Stimulated activated effector memory CD8-positive, alpha-beta T cell treated with anti-CD3 and anti-CD28 coated beads, Interleukin-12 subunit alpha, Interleukin-12 subunit beta, amount 100 ng/mL, for 72 hours (primary cell): Measurements from ENCODE around the gene UACA.
"Not testable (repeated sequence)": the region's sequence is repeated elsewhere in the genome, so short reads cannot be mapped to it uniquely, and the experiment has no call there.

Experiments used
- ATAC-seq: fragments of 150-1000 bp; cut with Tn5 transposase; 2 replicates; pipeline ENCODE4 v1.10.0; 2021
- DNase-seq, 2 donors: peaks; one replicate each; pipeline ENCODE4 v3.0.0; 2021 to 2022; ENCODE audit warnings: low spot score in 2 of 2
- H3K27ac Mint-ChIP-seq: one replicate; pipeline ENCODE4 v1.8.0; 2022; ENCODE audit warnings: mild to moderate bottlenecking, mixed read lengths
- H3K36me3 Mint-ChIP-seq: one replicate; pipeline ENCODE4 v1.8.0; 2022; ENCODE audit warnings: mild to moderate bottlenecking, mixed read lengths
- H3K4me1 Mint-ChIP-seq: one replicate; pipeline ENCODE4 v1.8.0; 2022; ENCODE audit warnings: mixed read lengths
- H3K4me3 Mint-ChIP-seq: one replicate; pipeline ENCODE4 v1.8.0; 2022; ENCODE audit warnings: mild to moderate bottlenecking, mixed read lengths
- H3K9me3 Mint-ChIP-seq: one replicate; pipeline ENCODE4 v1.8.0; 2022; ENCODE audit warnings: mixed read lengths

The UACA gene

GRCh38 chr15:70763120-70763949, at the start of gene UACA:
UACA (minus strand) TSS chr15:70763558; CDS start chr15:70763407, 151 bp downstream.
- Mint-ChIP-seq H3K9me3 (no peaks in the 10 kb centered on the region), H3K4me3 (peak within 1 kb of the TSS; percentile 74), H3K36me3 (no peaks in the 10 kb centered on the region), H3K27ac (no peak within 1 kb of the TSS), H3K4me1 (peaks cover 13% of the 10 kb centered on the region)
- DNase-seq: peak; percentile 49 to 86
- peak; percentile 96 for ATAC-seq

GRCh38 chr15:70812827-70813364, 49.5 kb upstream of the UACA start:
- Mint-ChIP-seq H3K9me3 (no peaks in the 10 kb centered on the region), H3K36me3 (no peaks in the 10 kb centered on the region), H3K27ac (no peak overlapping the region), H3K4me1 (peaks cover 6% of the 10 kb centered on the region), H3K4me3 (no peak overlapping the region)
- no peak for ATAC-seq
- DNase-seq: no peak

GRCh38 chr15:70810916-70811578, 47.7 kb upstream of the UACA start:
- ATAC-seq (peak; percentile 24), DNase-seq (no peak)
- Mint-ChIP-seq H3K4me3 (no peak overlapping the region), H3K36me3 (no peaks in the 10 kb centered on the region), H3K4me1 (peaks cover 6% of the 10 kb centered on the region), H3K9me3 (no peaks in the 10 kb centered on the region), H3K27ac (no peak overlapping the region)

GRCh38 chr15:70806992-70807712, 43.8 kb upstream of the UACA start:
- ATAC-seq (no peak), DNase-seq (no peak)
- Mint-ChIP-seq H3K4me3 (no peak overlapping the region), H3K4me1 (peaks cover 4% of the 10 kb centered on the region), H3K27ac (no peak overlapping the region), H3K36me3 (no peaks in the 10 kb centered on the region), H3K9me3 (no peaks in the 10 kb centered on the region)

- H3K36me3 Mint-ChIP-seq, H3K9me3 Mint-ChIP-seq, ATAC-seq, H3K4me1 Mint-ChIP-seq, H3K4me3 Mint-ChIP-seq, DNase-seq, H3K27ac Mint-ChIP-seq: not testable (repeated sequence)
These were observed 41.0 kb upstream of the UACA start for GRCh38 chr15:70804388-70804787.

- ATAC-seq: no peak
- Mint-ChIP-seq H3K9me3 (no peaks in the 10 kb centered on the region), H3K4me1 (no peaks in the 10 kb centered on the region), H3K36me3 (no peaks in the 10 kb centered on the region), H3K27ac (no peak overlapping the region), H3K4me3 (no peak overlapping the region)
- DNase-seq: no peak
These were observed 39.3 kb upstream of the UACA start for GRCh38 chr15:70802629-70803028.

GRCh38 chr15:70801109-70801508, 37.8 kb upstream of the UACA start:
- H3K36me3 Mint-ChIP-seq: no peaks in the 10 kb centered on the region
- H3K4me3 Mint-ChIP-seq: no peak overlapping the region
- no peak for DNase-seq
- no peak for ATAC-seq
- no peak overlapping the region for H3K27ac Mint-ChIP-seq
- H3K9me3 Mint-ChIP-seq: no peaks in the 10 kb centered on the region
- no peaks in the 10 kb centered on the region for H3K4me1 Mint-ChIP-seq

GRCh38 chr15:70799667-70800450, 36.5 kb upstream of the UACA start:
- H3K27ac Mint-ChIP-seq: no peak overlapping the region
- H3K36me3 Mint-ChIP-seq: no peaks in the 10 kb centered on the region
- DNase-seq (no peak), ATAC-seq (no peak)
- H3K4me1 Mint-ChIP-seq: no peaks in the 10 kb centered on the region
- H3K4me3 Mint-ChIP-seq: no peak overlapping the region
- H3K9me3 Mint-ChIP-seq: no peaks in the 10 kb centered on the region

GRCh38 chr15:70797464-70797863, 34.1 kb upstream of the UACA start:
- no peak for ATAC-seq
- Mint-ChIP-seq H3K4me3 (no peak overlapping the region), H3K27ac (no peak overlapping the region), H3K4me1 (no peaks in the 10 kb centered on the region), H3K9me3 (no peaks in the 10 kb centered on the region), H3K36me3 (no peaks in the 10 kb centered on the region)
- DNase-seq: no peak

- no peak overlapping the region for H3K27ac Mint-ChIP-seq
- no peak overlapping the region for H3K4me3 Mint-ChIP-seq
- no peaks in the 10 kb centered on the region for H3K36me3 Mint-ChIP-seq
- ATAC-seq (no peak), DNase-seq (no peak)
- H3K4me1 Mint-ChIP-seq: no peaks in the 10 kb centered on the region
- no peaks in the 10 kb centered on the region for H3K9me3 Mint-ChIP-seq
These were observed 33.4 kb upstream of the UACA start for GRCh38 chr15:70796516-70797310.

GRCh38 chr15:70795311-70795665, 31.9 kb upstream of the UACA start:
- Mint-ChIP-seq H3K4me1 (no peaks in the 10 kb centered on the region), H3K4me3 (no peak overlapping the region), H3K36me3 (no peaks in the 10 kb centered on the region), H3K9me3 (no peaks in the 10 kb centered on the region), H3K27ac (no peak overlapping the region)
- ATAC-seq: no peak
- DNase-seq: no peak

- Mint-ChIP-seq H3K27ac (no peak overlapping the region), H3K36me3 (no peaks in the 10 kb centered on the region), H3K4me3 (no peak overlapping the region), H3K4me1 (no peaks in the 10 kb centered on the region), H3K9me3 (no peaks in the 10 kb centered on the region)
- DNase-seq (no peak), ATAC-seq (no peak)
These were observed 31.4 kb upstream of the UACA start for GRCh38 chr15:70794596-70795310.

- Mint-ChIP-seq H3K4me1 (no peaks in the 10 kb centered on the region), H3K36me3 (no peaks in the 10 kb centered on the region), H3K27ac (no peak overlapping the region), H3K9me3 (no peaks in the 10 kb centered on the region), H3K4me3 (no peak overlapping the region)
- ATAC-seq (no peak), DNase-seq (no peak)
These were observed 30.3 kb upstream of the UACA start for GRCh38 chr15:70793694-70794093.

- H3K27ac Mint-ChIP-seq: no peak overlapping the region
- H3K9me3 Mint-ChIP-seq: no peaks in the 10 kb centered on the region
- H3K36me3 Mint-ChIP-seq: no peaks in the 10 kb centered on the region
- ATAC-seq (no peak), DNase-seq (no peak)
- no peak overlapping the region for H3K4me3 Mint-ChIP-seq
- no peaks in the 10 kb centered on the region for H3K4me1 Mint-ChIP-seq
These were observed 28.8 kb upstream of the UACA start for GRCh38 chr15:70792171-70792573.
